ENCODE results near the gene CENPF. TPM values are rescaled to one million over a fixed set of nuclear protein-coding genes. Genes with fewer than 3 reads are reported as not detected.

The CENPF gene
- total and polyA plus RNA-seq, 9 of the 15 experiments (the other 6 are each of a cell fraction or from before 2014, with no cell fraction given), result 50.6 to 180 (median 98.3) TPM

DNA sequence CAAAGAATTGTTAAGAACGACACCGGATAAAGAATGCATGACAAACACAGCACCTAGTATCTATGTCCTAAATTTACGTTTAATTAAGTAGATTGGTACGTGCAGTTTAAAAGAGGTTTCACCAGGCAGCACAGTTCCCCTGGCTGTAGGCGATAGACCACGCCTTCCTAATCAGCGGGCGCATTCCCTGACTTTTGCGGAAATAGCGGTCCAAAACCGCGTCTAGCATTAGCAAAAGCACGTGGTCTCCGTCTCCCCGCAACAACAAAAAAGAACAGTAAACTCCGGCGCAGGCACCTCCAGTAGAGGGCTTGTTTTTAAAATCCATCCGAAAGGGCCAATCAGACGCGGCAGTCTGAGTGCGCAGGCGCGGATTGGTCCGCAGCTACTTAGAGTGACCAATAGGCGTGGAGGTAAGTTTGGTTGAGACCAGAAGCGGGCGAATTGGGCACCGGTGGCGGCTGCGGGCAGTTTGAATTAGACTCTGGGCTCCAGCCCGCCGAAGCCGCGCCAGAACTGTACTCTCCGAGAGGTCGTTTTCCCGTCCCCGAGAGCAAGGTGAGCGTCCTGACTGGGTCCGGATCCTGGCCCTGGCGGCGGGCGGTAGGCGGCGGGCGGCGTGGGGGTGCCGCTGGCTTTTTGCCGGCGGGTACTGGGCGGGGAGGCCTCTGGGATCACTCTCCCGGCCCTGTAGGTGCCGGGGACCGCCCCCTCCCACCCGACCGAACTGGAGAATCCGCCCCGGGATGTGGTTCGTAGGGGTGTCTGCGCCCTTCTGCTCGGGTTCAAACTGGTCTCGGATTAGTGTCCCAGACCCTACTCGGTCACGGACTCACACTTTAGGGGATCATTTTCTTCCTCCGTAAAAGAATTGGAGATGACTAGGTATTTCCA lies at the start of gene CENPF (continued):
- no peak for TF ChIP-seq MCM2 (IDR thresholded peaks at IDR 0.05; ENCODE audit: low read depth)
- no peak for TF ChIP-seq ZEB2 (IDR thresholded peaks at IDR 0.05)
- no peak for TF ChIP-seq STAG1 (CRISPR knock-in tag; IDR thresholded peaks at IDR 0.05; ENCODE audit: borderline replicate concordance)
- TF ChIP-seq PHB (CRISPR knock-in tag; IDR thresholded peaks at IDR 0.05), result no peak
- TF ChIP-seq HNRNPLL (IDR thresholded peaks at IDR 0.05; ENCODE audit: low read depth, low read length, poor library complexity, severe bottlenecking), result peak; percentile 100
- TF ChIP-seq, protein P1, sequence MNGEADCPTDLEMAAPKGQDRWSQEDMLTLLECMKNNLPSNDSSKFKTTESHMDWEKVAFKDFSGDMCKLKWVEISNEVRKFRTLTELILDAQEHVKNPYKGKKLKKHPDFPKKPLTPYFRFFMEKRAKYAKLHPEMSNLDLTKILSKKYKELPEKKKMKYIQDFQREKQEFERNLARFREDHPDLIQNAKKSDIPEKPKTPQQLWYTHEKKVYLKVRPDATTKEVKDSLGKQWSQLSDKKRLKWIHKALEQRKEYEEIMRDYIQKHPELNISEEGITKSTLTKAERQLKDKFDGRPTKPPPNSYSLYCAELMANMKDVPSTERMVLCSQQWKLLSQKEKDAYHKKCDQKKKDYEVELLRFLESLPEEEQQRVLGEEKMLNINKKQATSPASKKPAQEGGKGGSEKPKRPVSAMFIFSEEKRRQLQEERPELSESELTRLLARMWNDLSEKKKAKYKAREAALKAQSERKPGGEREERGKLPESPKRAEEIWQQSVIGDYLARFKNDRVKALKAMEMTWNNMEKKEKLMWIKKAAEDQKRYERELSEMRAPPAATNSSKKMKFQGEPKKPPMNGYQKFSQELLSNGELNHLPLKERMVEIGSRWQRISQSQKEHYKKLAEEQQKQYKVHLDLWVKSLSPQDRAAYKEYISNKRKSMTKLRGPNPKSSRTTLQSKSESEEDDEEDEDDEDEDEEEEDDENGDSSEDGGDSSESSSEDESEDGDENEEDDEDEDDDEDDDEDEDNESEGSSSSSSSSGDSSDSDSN (IDR thresholded peaks at IDR 0.05; ENCODE audit: borderline replicate concordance in 1 of 2, low read depth in 2 of 2, low read length in 2 of 2), result peak in 1 of 2 experiments; percentile 59; a peak in 1 of 4 replicates
- TF ChIP-seq NR0B1 (IDR thresholded peaks at IDR 0.05; ENCODE audit: partially characterized antibody), result no peak
- TF ChIP-seq E2F5 (CRISPR knock-in tag; IDR thresholded peaks at IDR 0.05), result 0 out of 2 replicates have a peak, but pooled peaks have one; percentile 18
- no peak for TF ChIP-seq NR3C1 (CRISPR knock-in tag; IDR thresholded peaks at IDR 0.05)
- TF ChIP-seq ZNF140 (CRISPR knock-in tag; IDR thresholded peaks at IDR 0.05), result no peak
- TF ChIP-seq, protein P2, sequence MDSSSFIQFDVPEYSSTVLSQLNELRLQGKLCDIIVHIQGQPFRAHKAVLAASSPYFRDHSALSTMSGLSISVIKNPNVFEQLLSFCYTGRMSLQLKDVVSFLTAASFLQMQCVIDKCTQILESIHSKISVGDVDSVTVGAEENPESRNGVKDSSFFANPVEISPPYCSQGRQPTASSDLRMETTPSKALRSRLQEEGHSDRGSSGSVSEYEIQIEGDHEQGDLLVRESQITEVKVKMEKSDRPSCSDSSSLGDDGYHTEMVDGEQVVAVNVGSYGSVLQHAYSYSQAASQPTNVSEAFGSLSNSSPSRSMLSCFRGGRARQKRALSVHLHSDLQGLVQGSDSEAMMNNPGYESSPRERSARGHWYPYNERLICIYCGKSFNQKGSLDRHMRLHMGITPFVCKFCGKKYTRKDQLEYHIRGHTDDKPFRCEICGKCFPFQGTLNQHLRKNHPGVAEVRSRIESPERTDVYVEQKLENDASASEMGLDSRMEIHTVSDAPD (CRISPR knock-in tag; IDR thresholded peaks at IDR 0.05), result no peak
- peak; percentile 82 for TF ChIP-seq CREB1 (IDR thresholded peaks at IDR 0.05)
- TF ChIP-seq CREB1 (CRISPR knock-in tag; IDR thresholded peaks at IDR 0.05), result peak; percentile 76
- TF ChIP-seq TFE3 (CRISPR knock-in tag; IDR thresholded peaks at IDR 0.05), result peak; percentile 61
- 0 out of 2 replicates have a peak, but pooled peaks have one; percentile 16 for TF ChIP-seq ZNF445 (CRISPR knock-in tag; IDR thresholded peaks at IDR 0.05; ENCODE audit: low read depth)
- TF ChIP-seq NCOR1 (IDR thresholded peaks at IDR 0.05), result peak; percentile 55; the same call in 1 of the 2 replicates
- no peak for TF ChIP-seq CAMTA2 (CRISPR knock-in tag; conservative IDR thresholded peaks at IDR 0.05)
- no peak for TF ChIP-seq ZNF239 (CRISPR knock-in tag; IDR thresholded peaks at IDR 0.05)
- 0 out of 2 replicates have a peak, but pooled peaks have one; percentile 37 for TF ChIP-seq EGR1 (conservative IDR thresholded peaks at IDR 0.05)
- TF ChIP-seq CBX2 (IDR thresholded peaks at IDR 0.05; ENCODE audit: insufficient read depth, low read length, poor library complexity, severe bottlenecking), result no peak
- TF ChIP-seq PTRF (tag; IDR thresholded peaks at IDR 0.05), result no peak
